Fibroblast of lung (primary cell): ENCODE results near the gene PDXDC1.
"Not testable (repeated sequence)": the region's sequence is repeated elsewhere in the genome, so short reads cannot be mapped to it uniquely, and the experiment has no call there.

Experiments used
- EZH2 ChIP-seq: IDR thresholded peaks from 2 replicates; pipeline ENCODE4 v1.5.1; 2012; ENCODE audit warnings: low read length, control low read depth, mild to moderate bottlenecking; ENCODE audit errors: missing control alignments
- TF ChIP-seq, protein P1 (sequence below), 2 donors: IDR thresholded peaks in 1 of 2; conservative IDR thresholded peaks in 1 of 2; 1 replicate in 1 of 2; 2 replicates in 1 of 2; pipeline ENCODE4 v1.5.1; 2011 to 2012; ENCODE audit warnings: low read length in 2 of 2, control low read depth in 1 of 2, inconsistent platforms in 1 of 2, low read depth in 1 of 2, mild to moderate bottlenecking in 1 of 2

DNA sequence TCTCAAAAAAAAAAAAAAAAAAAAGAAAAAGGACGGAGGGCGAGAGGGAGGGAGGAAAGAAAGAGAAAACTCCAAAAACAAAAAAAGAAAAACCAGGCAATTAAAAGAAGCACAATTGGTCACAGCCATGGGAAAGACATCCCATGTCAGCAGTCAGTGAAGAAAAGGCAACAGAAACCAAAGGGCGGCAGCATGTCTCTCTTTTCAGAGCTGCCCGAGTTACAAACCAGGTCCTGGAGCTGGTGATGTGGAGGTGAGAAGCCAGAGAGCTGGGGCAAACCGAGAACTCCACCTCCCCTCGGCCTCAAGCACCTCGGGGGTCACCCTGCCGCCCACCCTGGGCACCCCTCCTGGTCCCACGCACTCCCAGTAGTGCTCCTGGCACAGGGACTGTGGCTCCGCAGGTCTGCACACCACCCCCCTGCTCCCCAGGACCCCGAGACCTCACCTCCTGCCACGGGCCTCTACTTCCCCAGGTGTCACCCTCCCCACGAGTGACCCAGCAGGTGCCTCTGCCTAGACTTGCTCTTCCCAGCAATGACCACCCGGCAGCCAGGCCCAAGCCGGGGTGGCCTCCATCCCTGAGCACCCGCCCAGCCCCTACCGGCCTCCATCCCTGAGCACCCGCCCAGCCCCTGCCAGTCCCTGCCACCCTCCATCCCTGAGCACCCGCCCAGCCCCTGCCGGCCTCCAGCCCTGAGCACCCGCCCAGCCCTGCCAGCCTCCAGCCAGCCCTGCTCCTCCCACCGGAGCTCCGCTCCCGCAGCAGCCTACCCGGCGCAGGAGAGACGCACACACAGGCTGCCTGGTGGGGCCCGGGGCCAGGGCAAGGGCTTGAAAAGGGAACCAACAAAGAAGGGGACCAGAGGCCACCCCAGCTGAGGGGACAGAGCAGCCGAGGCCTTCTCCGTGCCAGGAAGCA, 165.9 kb downstream of the PDXDC1 start:
- not testable (repeated sequence) for TF ChIP-seq EZH2
- TF ChIP-seq, protein P1, sequence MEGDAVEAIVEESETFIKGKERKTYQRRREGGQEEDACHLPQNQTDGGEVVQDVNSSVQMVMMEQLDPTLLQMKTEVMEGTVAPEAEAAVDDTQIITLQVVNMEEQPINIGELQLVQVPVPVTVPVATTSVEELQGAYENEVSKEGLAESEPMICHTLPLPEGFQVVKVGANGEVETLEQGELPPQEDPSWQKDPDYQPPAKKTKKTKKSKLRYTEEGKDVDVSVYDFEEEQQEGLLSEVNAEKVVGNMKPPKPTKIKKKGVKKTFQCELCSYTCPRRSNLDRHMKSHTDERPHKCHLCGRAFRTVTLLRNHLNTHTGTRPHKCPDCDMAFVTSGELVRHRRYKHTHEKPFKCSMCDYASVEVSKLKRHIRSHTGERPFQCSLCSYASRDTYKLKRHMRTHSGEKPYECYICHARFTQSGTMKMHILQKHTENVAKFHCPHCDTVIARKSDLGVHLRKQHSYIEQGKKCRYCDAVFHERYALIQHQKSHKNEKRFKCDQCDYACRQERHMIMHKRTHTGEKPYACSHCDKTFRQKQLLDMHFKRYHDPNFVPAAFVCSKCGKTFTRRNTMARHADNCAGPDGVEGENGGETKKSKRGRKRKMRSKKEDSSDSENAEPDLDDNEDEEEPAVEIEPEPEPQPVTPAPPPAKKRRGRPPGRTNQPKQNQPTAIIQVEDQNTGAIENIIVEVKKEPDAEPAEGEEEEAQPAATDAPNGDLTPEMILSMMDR (conservative IDR thresholded peaks at IDR 0.05 in 1 of 2, IDR thresholded peaks at IDR 0.05 in 1 of 2; ENCODE audit: low read depth in 1 of 2, low read length in 2 of 2), result not testable (repeated sequence)
